ENCODE data around the gene RTP5. TPM values are rescaled to one million over a fixed set of nuclear protein-coding genes. Genes with fewer than 3 reads are reported as not detected.

RTP5 gene
- total and polyA plus RNA-seq, 2 donors (not counting 3 experiments of a cell fraction or from before 2014, with no cell fraction given): not detected

GRCh38 chr2:241873803-241874110 lies 4.2 kb downstream of the RTP5 start:
- ChIA-PET POLR2A (no interaction called here), CTCF (no interaction called here)
- no TSS peak for BruUV-seq (replicated peaks)
- no peak overlapping the region for H3K4me3 ChIP-seq (replicated peaks in 1 of 3; ENCODE audit: insufficient read depth in 1 of 3, low read depth in 1 of 3, low read length in 3 of 3)
- intact Hi-C loops (cut with micrococcal nuclease): loop anchor here (10.0 kb wide), 1 partner anchor 369 kb away; the partner anchor contains the start of gene STK25
- H3K27me3 ChIP-seq (ENCODE audit: control insufficient read depth in 2 of 2, insufficient read depth in 2 of 2, low read length in 2 of 2): no peaks in the 10 kb centered on the region
- H3K36me3 ChIP-seq (ENCODE audit: control insufficient read depth in 2 of 2, extremely low read depth in 1 of 2, insufficient read depth in 2 of 2, low read length in 2 of 2): no peaks in the 10 kb centered on the region
- no peak for TF ChIP-seq JUN (IDR thresholded peaks at IDR 0.05; ENCODE audit: borderline replicate concordance, insufficient read depth, insufficient read length, low read depth)
- no peak overlapping the region for H2AFZ ChIP-seq (ENCODE audit: low read depth, low read length)
- H3K9ac ChIP-seq (replicated peaks; ENCODE audit: extremely low read depth, insufficient read depth, low read length): no peak overlapping the region
- dilution Hi-C loops (cut with MboI; ENCODE audit: extremely low pct_ligation_motif_present, low sequenced_read_pairs): no loop called here
- no peak overlapping the region for H3K27ac ChIP-seq (ENCODE audit: insufficient read depth, low read depth, low read length)
- H3K9me3 ChIP-seq (replicated peaks; ENCODE audit: control insufficient read depth, insufficient read depth, low read length): no peaks in the 10 kb centered on the region
- H4K20me1 ChIP-seq (replicated peaks; ENCODE audit: control insufficient read depth, extremely low read depth, insufficient read depth, low read length): no peaks in the 10 kb centered on the region
- DNase-seq (ENCODE audit: low read depth, low spot score) (no peak), FAIRE-seq (no peak)
- H3K4me1 ChIP-seq (ENCODE audit: control insufficient read depth, extremely low read depth, insufficient read depth, low read length): no peaks in the 10 kb centered on the region
- H3K9me1 ChIP-seq (replicated peaks; ENCODE audit: control insufficient read depth, extremely low read depth, insufficient read depth, low read length): no peaks in the 10 kb centered on the region
- H3K4me2 ChIP-seq (ENCODE audit: insufficient read depth, low read length): no peak overlapping the region
- no peaks in the 10 kb centered on the region for H3K79me2 ChIP-seq (ENCODE audit: control insufficient read depth, insufficient read depth, low read length)

GRCh38 chr2:241874277-241874925 lies 4.9 kb downstream of the RTP5 start:
- BruUV-seq (replicated peaks): no TSS peak
- POLR2A ChIA-PET: no interaction called here
- intact Hi-C loops (cut with micrococcal nuclease): loop anchor here (10.0 kb wide), 1 partner anchor 370 kb away; the partner anchor contains the start of gene STK25

More at GRCh38 chr2:241874277-241874925, 4.9 kb downstream of the RTP5 start:
- no peaks in the 10 kb centered on the region for H3K9me3 ChIP-seq (replicated peaks; ENCODE audit: control insufficient read depth, insufficient read depth, low read length)
- no peaks in the 10 kb centered on the region for H3K36me3 ChIP-seq (ENCODE audit: control insufficient read depth in 2 of 2, extremely low read depth in 1 of 2, insufficient read depth in 2 of 2, low read length in 2 of 2)
- H3K27ac ChIP-seq (ENCODE audit: insufficient read depth, low read depth, low read length): no peak overlapping the region
- H3K27me3 ChIP-seq (ENCODE audit: control insufficient read depth in 2 of 2, insufficient read depth in 2 of 2, low read length in 2 of 2): no peaks in the 10 kb centered on the region
- dilution Hi-C loops (cut with MboI; ENCODE audit: extremely low pct_ligation_motif_present, low sequenced_read_pairs): no loop called here
- no peaks in the 10 kb centered on the region for H3K79me2 ChIP-seq (ENCODE audit: control insufficient read depth, insufficient read depth, low read length)
- no peaks in the 10 kb centered on the region for H4K20me1 ChIP-seq (replicated peaks; ENCODE audit: control insufficient read depth, extremely low read depth, insufficient read depth, low read length)
- no peaks in the 10 kb centered on the region for H3K4me1 ChIP-seq (ENCODE audit: control insufficient read depth, extremely low read depth, insufficient read depth, low read length)
- no peak overlapping the region for H3K9ac ChIP-seq (replicated peaks; ENCODE audit: extremely low read depth, insufficient read depth, low read length)
- no peak overlapping the region for H3K4me2 ChIP-seq (ENCODE audit: insufficient read depth, low read length)
- H3K4me3 ChIP-seq (replicated peaks in 1 of 3; ENCODE audit: insufficient read depth in 1 of 3, low read depth in 1 of 3, low read length in 3 of 3): no peak overlapping the region
- DNase-seq (ENCODE audit: low read depth, low spot score): no peak
- no peak for FAIRE-seq
- TF ChIP-seq GATA2 (IDR thresholded peaks at IDR 0.05; ENCODE audit: insufficient read depth, insufficient read length, low read depth, low read length) (no peak), MYC (IDR thresholded peaks at IDR 0.05; ENCODE audit: low read depth, low read length) (no peak), FOS (IDR thresholded peaks at IDR 0.05; ENCODE audit: borderline replicate concordance, insufficient read depth, low read length) (no peak), CTCF (IDR thresholded peaks at IDR 0.05; ENCODE audit: extremely low read depth in 1 of 2, insufficient read depth in 1 of 2, low read depth in 1 of 2, low read length in 2 of 2) (no peak), POLR2AphosphoS5 (IDR thresholded peaks at IDR 0.05; ENCODE audit: insufficient read depth, low read depth, low read length) (no peak), EZH2 (IDR thresholded peaks at IDR 0.05; ENCODE audit: borderline replicate concordance, low read depth, low read length, severe bottlenecking) (no peak), JUN (IDR thresholded peaks at IDR 0.05; ENCODE audit: borderline replicate concordance, insufficient read depth, insufficient read length, low read depth) (no peak), POLR2A (IDR thresholded peaks at IDR 0.05; ENCODE audit: low read depth, low read length) (no peak), MAX (IDR thresholded peaks at IDR 0.05; ENCODE audit: insufficient read depth, insufficient read length) (no peak)
- no peaks in the 10 kb centered on the region for H3K9me1 ChIP-seq (replicated peaks; ENCODE audit: control insufficient read depth, extremely low read depth, insufficient read depth, low read length)
- H2AFZ ChIP-seq (ENCODE audit: low read depth, low read length): no peak overlapping the region
- CTCF ChIA-PET: no interaction called here
